ENCODE results near the gene KRTAP12-4.
"Not testable (repeated sequence)": the region's sequence is repeated elsewhere in the genome, so short reads cannot be mapped to it uniquely, and the experiment has no call there.

KRTAP12-4 gene

DNA sequence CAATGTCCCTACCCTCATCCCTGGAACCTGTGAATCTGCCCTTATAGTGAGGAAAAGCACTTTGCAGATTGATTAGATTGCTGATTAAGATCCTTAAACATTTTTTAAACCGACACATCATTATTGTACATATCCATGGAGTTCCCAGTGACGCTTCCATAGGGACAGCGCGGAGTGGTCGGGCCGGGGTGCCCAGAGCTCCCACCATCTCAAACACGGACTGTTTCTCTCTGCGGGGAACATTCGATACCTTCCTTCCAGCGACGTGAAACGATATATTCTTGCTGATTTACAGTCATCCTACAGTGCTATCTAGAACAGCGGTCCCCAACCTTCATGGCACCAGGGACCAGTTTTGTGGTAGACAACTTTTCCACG is 46.6 kb upstream of the KRTAP12-4 start:
- ChIA-PET POLR2A (no interaction called here), CTCF (no interaction called here)
- H3K4me3 ChIP-seq (ENCODE audit: low read depth, low read length) = no peak overlapping the region
- no peak for TF ChIP-seq CTCF (IDR thresholded peaks at IDR 0.05; ENCODE audit: insufficient read depth, low read length, missing control alignments)
- DNase-seq (ENCODE audit: low read depth, low spot score) = no peak

DNA sequence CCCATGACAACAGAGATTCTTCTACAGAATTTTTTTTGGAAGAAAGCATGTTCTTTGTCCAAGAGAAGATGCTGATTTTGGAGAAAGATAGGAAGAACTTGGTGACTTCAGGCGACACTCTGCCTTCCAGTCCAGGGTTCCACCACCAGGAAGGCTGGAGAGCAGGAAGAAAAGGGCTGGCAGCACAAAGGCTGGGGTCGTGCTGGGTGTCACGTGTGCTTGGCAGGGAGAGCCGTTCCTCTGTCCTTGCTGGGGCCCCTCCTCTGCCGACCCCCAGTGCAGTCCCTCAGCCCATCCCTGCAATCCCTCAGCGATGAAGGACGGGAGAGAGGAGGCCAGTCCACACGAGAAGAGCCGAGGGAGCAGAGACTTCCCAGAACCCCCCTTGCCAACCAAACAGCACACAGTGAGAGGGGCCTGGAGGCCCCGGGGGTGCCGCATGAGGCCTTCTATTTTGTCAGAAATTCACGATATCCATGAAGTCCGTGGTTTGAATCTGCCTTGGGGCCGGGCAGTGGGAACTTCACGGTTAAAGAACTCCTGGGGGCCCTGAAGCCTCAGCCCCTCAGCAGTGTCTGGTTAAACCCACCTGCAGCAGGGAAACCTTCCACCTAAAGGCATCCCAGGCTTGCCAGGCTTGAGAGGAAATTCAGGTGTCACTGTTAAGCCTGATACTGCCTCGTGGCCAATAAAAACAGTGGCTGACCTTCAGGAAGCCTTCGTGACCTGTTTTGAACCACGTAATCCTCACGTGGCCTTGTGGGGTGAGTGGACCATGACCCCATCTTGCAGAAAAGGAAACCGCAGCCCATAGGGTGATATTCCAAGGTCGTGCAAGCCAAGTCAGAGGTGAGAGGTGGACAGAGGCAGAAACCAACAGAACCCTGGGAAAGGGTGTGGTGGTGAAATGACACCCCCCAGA is 45.9 kb upstream of the KRTAP12-4 start:
- H3K4me3 ChIP-seq (ENCODE audit: low read depth, low read length) = no peak overlapping the region
- POLR2A ChIA-PET = no interaction called here
- DNase-seq (ENCODE audit: low read depth, low spot score) = no peak
- CTCF ChIA-PET = no interaction called here
- TF ChIP-seq CTCF (IDR thresholded peaks at IDR 0.05; ENCODE audit: insufficient read depth, low read length, missing control alignments) = no peak

DNA sequence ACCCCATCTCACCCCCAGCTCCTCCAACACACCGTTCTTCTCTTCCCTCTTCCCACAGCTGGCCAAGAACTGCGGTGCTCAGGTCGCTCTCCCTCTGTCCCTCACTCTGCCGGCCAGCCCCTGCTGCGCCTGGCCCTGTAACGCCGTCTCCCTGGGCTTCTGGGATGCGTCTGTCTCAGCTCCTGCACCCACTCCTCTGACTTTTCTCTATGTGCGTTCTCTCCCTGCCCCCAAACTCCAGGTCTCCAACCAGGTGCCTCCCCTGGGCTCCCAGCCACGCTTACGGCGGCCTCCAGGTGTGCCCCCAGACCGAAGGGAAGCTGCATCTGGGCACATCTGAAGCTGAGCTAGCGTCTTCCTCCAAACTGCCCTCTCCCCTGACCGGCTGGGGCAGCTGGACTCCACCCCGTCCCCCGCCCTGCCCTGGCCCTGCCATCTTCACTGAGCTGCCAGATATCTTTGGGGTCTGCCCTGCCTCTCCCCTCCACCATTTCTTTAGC is 45.1 kb upstream of the KRTAP12-4 start:
- no peak for TF ChIP-seq CTCF (IDR thresholded peaks at IDR 0.05; ENCODE audit: insufficient read depth, low read length, missing control alignments)
- DNase-seq (ENCODE audit: low read depth, low spot score) = no peak
- no peak overlapping the region for H3K4me3 ChIP-seq (ENCODE audit: low read depth, low read length)
- CTCF ChIA-PET = no interaction called here
- POLR2A ChIA-PET = no interaction called here

GRCh38 chr21:44697811-44698734 is 43.6 kb upstream of the KRTAP12-4 start:
- DNase-seq (ENCODE audit: low read depth, low spot score) = no peak
- ChIA-PET CTCF (no interaction called here), POLR2A (no interaction called here)
- H3K4me3 ChIP-seq (ENCODE audit: low read depth, low read length) = no peak overlapping the region
- TF ChIP-seq CTCF (IDR thresholded peaks at IDR 0.05; ENCODE audit: insufficient read depth, low read length, missing control alignments) = no peak

DNA sequence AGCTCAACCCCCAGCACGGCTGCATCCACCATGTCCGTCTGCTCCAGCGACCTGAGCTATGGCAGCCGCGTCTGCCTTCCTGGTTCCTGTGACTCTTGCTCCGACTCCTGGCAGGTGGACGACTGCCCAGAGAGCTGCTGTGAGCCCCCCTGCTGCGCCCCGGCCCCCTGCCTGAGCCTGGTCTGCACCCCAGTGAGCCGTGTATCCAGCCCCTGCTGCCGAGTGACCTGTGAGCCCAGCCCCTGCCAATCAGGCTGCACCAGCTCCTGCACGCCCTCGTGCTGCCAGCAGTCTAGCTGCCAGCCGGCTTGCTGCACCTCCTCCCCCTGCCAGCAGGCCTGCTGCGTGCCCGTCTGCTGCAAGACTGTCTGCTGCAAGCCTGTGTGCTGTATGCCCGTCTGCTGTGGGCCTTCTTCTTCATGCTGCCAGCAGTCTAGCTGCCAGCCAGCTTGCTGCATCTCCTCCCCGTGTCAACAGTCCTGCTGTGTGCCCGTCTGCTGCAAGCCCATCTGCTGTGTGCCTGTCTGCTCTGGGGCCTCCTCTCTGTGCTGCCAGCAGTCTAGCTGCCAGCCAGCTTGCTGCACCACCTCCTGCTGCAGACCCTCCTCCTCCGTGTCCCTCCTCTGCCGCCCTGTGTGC is 42.8 kb upstream of the KRTAP12-4 start, which contains the start of gene KRTAP10-12:
Gene KRTAP10-12, plus strand, starts transcription at position 1 of the 639 bp plus-strand sequence. Its CDS starts 30 bp downstream, at position 31.
- H3K4me3 ChIP-seq (ENCODE audit: low read depth, low read length); POLR2A ChIA-PET; DNase-seq (ENCODE audit: low read depth, low spot score); CTCF ChIA-PET: not testable (repeated sequence)

- no peak for DNase-seq (ENCODE audit: low read depth, low spot score)
- TF ChIP-seq CTCF (IDR thresholded peaks at IDR 0.05; ENCODE audit: insufficient read depth, low read length, missing control alignments) = no peak
- CTCF ChIA-PET = no interaction called here
- POLR2A ChIA-PET = no interaction called here
- H3K4me3 ChIP-seq (ENCODE audit: low read depth, low read length) = no peak overlapping the region
Measured at GRCh38 chr21:44696572-44696971, 42.1 kb upstream of the KRTAP12-4 start.
